Measurements from ENCODE around the gene DCBLD1. TPM values are rescaled to one million over a fixed set of nuclear protein-coding genes. Genes with fewer than 3 reads are reported as not detected.

DCBLD1 gene
- total RNA-seq, 1 experiment from 2014 or later, result 69.3 TPM

DNA sequence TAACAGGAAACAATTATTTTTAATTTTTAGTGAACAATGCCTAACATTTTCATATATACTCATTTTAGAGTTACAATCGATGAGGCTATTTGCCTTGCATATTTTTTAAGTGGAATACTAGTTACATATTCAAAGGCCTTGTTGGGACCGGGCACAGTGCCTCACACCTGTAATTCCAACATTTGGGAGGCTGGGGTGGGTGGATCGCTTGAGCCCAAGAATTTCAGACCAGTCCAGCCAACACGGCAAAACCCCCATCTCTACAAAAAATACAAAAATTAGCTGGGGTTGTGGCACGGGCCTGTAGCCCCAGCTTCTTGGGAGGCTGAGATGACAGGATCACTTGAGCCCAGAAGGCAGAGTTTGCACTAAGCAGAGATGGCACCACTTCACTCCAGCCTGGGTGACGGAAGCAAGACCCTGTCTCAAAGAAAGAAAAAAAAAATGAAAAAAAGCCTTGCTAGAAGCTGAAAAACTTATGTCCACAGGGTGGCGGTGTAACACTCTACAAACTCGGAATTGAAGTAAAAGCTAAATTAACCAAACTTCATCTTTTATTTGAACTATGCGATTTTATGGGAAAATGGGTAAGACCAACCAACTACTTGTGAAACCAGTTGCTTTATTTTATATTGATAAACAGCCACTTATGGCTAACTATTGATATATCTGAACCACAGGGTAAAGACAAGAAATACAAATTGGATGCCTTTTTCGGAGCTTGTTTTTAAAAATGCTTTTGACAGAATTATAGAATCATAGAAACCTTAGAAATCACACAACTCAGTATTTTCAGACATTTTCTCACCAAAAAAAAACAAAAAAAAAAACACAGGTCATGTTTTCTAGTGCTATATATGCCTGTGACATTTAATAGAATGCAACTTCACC lies 32.7 kb upstream of the DCBLD1 start:
- TF ChIP-seq, protein P1, sequence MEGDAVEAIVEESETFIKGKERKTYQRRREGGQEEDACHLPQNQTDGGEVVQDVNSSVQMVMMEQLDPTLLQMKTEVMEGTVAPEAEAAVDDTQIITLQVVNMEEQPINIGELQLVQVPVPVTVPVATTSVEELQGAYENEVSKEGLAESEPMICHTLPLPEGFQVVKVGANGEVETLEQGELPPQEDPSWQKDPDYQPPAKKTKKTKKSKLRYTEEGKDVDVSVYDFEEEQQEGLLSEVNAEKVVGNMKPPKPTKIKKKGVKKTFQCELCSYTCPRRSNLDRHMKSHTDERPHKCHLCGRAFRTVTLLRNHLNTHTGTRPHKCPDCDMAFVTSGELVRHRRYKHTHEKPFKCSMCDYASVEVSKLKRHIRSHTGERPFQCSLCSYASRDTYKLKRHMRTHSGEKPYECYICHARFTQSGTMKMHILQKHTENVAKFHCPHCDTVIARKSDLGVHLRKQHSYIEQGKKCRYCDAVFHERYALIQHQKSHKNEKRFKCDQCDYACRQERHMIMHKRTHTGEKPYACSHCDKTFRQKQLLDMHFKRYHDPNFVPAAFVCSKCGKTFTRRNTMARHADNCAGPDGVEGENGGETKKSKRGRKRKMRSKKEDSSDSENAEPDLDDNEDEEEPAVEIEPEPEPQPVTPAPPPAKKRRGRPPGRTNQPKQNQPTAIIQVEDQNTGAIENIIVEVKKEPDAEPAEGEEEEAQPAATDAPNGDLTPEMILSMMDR (IDR thresholded peaks at IDR 0.05; ENCODE audit: insufficient read depth in 1 of 2, low read depth in 1 of 2, low read length in 1 of 2, severe bottlenecking in 1 of 2, unreplicated experiment in 1 of 2), result peak; percentile 57 to 59
- Mint-ChIP-seq H3K9me3 (ENCODE audit: unreplicated experiment) (no peaks in the 10 kb centered on the region), H3K27me3 (ENCODE audit: insufficient read depth, unreplicated experiment) (peaks cover 3% of the 10 kb centered on the region), H3K4me3 (ENCODE audit: unreplicated experiment) (no peak overlapping the region), H3K27ac (ENCODE audit: unreplicated experiment) (no peak overlapping the region), H3K4me1 (ENCODE audit: low read depth, unreplicated experiment) (peaks cover 14% of the 10 kb centered on the region), H3K36me3 (ENCODE audit: insufficient read depth, unreplicated experiment) (no peaks in the 10 kb centered on the region)
- no peak overlapping the region for H3K4me3 ChIP-seq (ENCODE audit: low read depth, low read length)
- no TSS peak for BruUV-seq (replicated peaks)
- no peaks in the 10 kb centered on the region for H3K36me3 ChIP-seq (ENCODE audit: control insufficient read depth, insufficient read depth, low read length)
- intact Hi-C loops (cut with micrococcal nuclease; ENCODE audit: unreplicated experiment), result loop anchor here (1.0 to 10.0 kb wide), 7 partner anchors 29 to 265 kb away; partner anchors contain the start of gene NUS1
- H3K4me1 ChIP-seq, result 0 out of 2 replicates have a peak, but pooled peaks cover 4% of the 10 kb centered on the region
- H3K9me3 ChIP-seq, result no peaks in the 10 kb centered on the region
- ChIA-PET POLR2A (interaction anchor here (0.6 to 1.1 kb wide), 3 partner anchors 34 to 158 kb away, joined by 3 to 9 read pairs (median 8); partner anchors contain the start of gene GOPC), CTCF (interaction anchor here (0.6 to 1.6 kb wide), 13 partner anchors 8 to 327 kb away, joined by 3 to 11 read pairs (median 5); partner anchors contain the start of genes DCBLD1 and GOPC)
- H3K27me3 ChIP-seq (replicated peaks; ENCODE audit: control insufficient read depth, insufficient read depth, low read length), result no peaks in the 10 kb centered on the region; the same call in 1 of the 2 replicates
- peak; percentile 44 to 67 for DNase-seq

DNA sequence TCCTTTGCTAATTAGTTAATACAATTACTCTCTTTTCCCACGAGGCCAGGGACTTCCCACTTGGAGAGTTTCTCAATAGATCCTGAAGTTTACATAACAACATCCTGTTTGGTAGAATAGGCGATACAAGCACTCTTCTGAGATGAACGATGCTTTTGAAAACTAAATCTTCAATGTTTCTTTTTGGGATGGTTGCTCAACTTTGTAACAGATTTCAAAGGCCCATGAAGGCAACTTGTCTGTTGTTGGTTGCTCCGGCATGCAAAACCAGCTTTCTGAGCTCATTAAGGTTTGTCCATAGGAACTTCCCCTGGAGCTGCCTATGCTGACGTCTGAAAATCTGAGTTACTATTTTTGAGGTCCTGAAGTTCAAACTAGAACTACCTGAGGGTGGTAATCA lies 30.8 kb upstream of the DCBLD1 start:
- H3K27me3 ChIP-seq (replicated peaks; ENCODE audit: control insufficient read depth, insufficient read depth, low read length), result no peaks in the 10 kb centered on the region; the same call in 1 of the 2 replicates
- ChIA-PET CTCF (interaction anchor here (0.6 kb wide), 1 partner anchor 29 kb away, joined by 3 read pairs; no protein-coding TSS in a partner anchor), POLR2A (interaction anchor here (0.6 kb wide), 1 partner anchor 151 kb away, joined by 3 read pairs; the partner anchor contains the start of gene GOPC)
- H3K36me3 ChIP-seq (ENCODE audit: control insufficient read depth, insufficient read depth, low read length), result no peaks in the 10 kb centered on the region
- no peaks in the 10 kb centered on the region for H3K9me3 Mint-ChIP-seq (ENCODE audit: unreplicated experiment)
- intact Hi-C loops (cut with micrococcal nuclease; ENCODE audit: unreplicated experiment), result loop anchor here (2.0 kb wide), 1 partner anchor 223 kb away; the partner anchor contains the start of gene NUS1
- DNase-seq, result no peak
- BruUV-seq (replicated peaks), result no TSS peak
- 0 out of 2 replicates have a peak, but pooled peaks cover 4% of the 10 kb centered on the region for H3K4me1 ChIP-seq
- H3K4me3 ChIP-seq (ENCODE audit: low read depth, low read length), result no peak overlapping the region
- TF ChIP-seq, protein P1 (IDR thresholded peaks at IDR 0.05; ENCODE audit: insufficient read depth in 1 of 2, low read depth in 1 of 2, low read length in 1 of 2, severe bottlenecking in 1 of 2, unreplicated experiment in 1 of 2), result no peak
- H3K4me3 Mint-ChIP-seq (ENCODE audit: unreplicated experiment), result no peak overlapping the region
- H3K27ac Mint-ChIP-seq (ENCODE audit: unreplicated experiment), result no peak overlapping the region
- H3K9me3 ChIP-seq, result no peaks in the 10 kb centered on the region
- H3K27me3 Mint-ChIP-seq (ENCODE audit: insufficient read depth, unreplicated experiment), result peaks cover 3% of the 10 kb centered on the region
- peaks cover 16% of the 10 kb centered on the region for H3K4me1 Mint-ChIP-seq (ENCODE audit: low read depth, unreplicated experiment)
- H3K36me3 Mint-ChIP-seq (ENCODE audit: insufficient read depth, unreplicated experiment), result no peaks in the 10 kb centered on the region

DNA sequence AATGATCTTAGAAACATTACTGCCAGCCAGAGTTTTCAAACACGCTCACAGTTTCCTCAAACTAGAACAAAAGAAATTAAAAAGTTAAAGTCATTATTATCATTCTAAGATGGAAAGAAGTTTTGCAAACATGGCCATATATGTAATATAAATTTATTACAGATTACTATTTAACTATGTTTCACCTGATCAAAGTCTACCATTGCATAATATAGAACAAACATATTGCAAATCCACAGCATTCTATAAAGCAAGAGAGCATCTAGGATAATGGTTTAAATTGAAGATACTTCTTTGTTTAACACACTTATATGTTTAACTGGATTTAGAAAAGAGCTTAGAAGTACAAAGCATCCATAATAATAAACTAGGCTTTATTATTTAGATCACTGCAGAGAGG lies 26.2 kb upstream of the DCBLD1 start:
- H3K27ac Mint-ChIP-seq (ENCODE audit: unreplicated experiment), result no peak overlapping the region

More for the DNA sequence above, 26.2 kb upstream of the DCBLD1 start:
- H3K4me1 Mint-ChIP-seq (ENCODE audit: low read depth, unreplicated experiment), result peaks cover 22% of the 10 kb centered on the region
- H3K4me3 ChIP-seq (ENCODE audit: low read depth, low read length), result no peak overlapping the region
- intact Hi-C loops (cut with micrococcal nuclease; ENCODE audit: unreplicated experiment), result no loop called here
- POLR2A ChIA-PET, result no interaction called here
- H3K27me3 Mint-ChIP-seq (ENCODE audit: insufficient read depth, unreplicated experiment), result no peaks in the 10 kb centered on the region
- H3K9me3 Mint-ChIP-seq (ENCODE audit: unreplicated experiment), result no peaks in the 10 kb centered on the region
- no peaks in the 10 kb centered on the region for H3K36me3 Mint-ChIP-seq (ENCODE audit: insufficient read depth, unreplicated experiment)
- TF ChIP-seq, protein P1 (IDR thresholded peaks at IDR 0.05; ENCODE audit: insufficient read depth in 1 of 2, low read depth in 1 of 2, low read length in 1 of 2, severe bottlenecking in 1 of 2, unreplicated experiment in 1 of 2), result no peak
- DNase-seq, result no peak
- H3K4me1 ChIP-seq, result peaks cover 7% of the 10 kb centered on the region; the same call in 1 of the 2 replicates
- no peak overlapping the region for H3K4me3 Mint-ChIP-seq (ENCODE audit: unreplicated experiment)
- no peaks in the 10 kb centered on the region for H3K36me3 ChIP-seq (ENCODE audit: control insufficient read depth, insufficient read depth, low read length)
- no peaks in the 10 kb centered on the region for H3K27me3 ChIP-seq (replicated peaks; ENCODE audit: control insufficient read depth, insufficient read depth, low read length)
- H3K9me3 ChIP-seq, result no peaks in the 10 kb centered on the region
- no TSS peak for BruUV-seq (replicated peaks)
- CTCF ChIA-PET, result interaction anchor here (1.1 kb wide), 1 partner anchor 146 kb away, joined by 3 read pairs; the partner anchor contains the start of gene GOPC

Measured in Caco-2 (cell line).